Fibroblast of gingiva (primary cell): ENCODE measurements around the gene TMEM47.

Experiments
- DNase-seq: peaks from one replicate; pipeline ENCODE4 v3.0.0-alpha.2; 2011; ENCODE audit warnings: low read depth

TMEM47 gene

DNA sequence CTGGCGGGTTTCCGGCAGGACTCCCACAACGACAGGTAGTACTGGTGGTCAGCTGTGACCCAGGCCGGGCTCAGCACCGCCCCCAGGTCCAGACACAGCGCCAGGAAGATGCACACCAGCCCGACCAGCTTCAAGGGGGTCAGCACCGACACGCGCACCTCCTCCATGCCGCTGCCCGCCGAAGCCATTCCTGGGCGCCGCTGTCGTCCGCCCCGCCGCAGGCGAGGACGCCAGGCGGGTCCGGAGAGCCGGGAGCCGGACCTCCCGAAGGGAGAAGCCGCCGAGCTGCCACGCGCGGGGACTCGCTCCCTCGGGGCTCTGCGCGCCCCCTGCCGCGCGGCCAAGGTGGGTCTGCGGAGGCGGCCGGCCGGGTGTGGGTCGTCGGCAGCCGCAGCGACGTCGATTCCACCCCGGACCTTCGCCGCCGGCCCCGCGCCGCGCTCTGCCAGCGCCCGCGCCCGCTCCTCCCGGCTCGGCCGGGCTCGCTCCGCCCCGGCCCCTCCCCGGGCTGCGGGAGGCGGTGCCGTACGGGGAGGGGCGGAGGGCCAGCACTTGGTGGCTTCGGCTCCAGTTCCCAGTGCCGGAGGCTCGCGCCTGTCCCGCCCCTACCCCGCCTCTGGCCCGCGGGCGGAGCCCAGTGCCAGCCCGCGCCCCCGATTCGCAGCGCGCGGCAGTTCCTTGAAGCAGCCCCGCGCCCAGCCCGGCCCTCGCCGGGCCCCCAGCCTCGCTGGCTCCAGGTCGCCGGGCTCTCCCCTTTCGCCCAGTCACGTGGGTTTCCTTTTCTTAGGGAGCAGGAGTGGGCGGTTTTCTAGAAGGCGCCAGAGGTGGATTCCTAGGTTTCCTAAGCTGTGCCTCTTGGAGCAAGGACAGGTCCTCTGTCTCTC lies at the start of gene TMEM47:
TSS of gene TMEM47 (minus strand) at position 444 of the 884 bp plus-strand sequence. CDS start at position 188, 256 bp downstream.
- peak; percentile 84 for DNase-seq

GRCh38 chrX:34687095-34687494 lies 30.0 kb upstream of the TMEM47 start:
- no peak for DNase-seq

GRCh38 chrX:34659575-34659974 lies 2.5 kb upstream of the TMEM47 start:
- no peak for DNase-seq

DNA sequence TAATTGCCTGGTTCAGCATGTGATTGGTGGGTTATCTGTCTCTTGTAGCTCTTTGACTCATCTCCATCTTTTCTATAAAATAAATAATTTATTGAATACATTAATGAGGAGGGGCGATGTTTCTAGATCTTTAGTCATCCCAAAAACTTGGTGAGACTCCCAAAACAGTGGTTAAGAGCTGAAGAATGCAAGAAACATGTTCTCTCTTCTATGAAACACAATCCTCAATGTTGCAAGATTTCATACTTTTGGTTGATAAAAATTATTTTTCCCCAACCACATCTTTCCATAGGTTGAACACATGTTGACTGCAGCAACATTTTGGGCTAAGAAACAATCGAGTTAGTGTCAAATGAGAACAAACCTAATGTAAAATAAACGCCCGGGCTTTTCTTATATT lies 1.2 kb upstream of the TMEM47 start:
- peak; percentile 63 for DNase-seq

DNA sequence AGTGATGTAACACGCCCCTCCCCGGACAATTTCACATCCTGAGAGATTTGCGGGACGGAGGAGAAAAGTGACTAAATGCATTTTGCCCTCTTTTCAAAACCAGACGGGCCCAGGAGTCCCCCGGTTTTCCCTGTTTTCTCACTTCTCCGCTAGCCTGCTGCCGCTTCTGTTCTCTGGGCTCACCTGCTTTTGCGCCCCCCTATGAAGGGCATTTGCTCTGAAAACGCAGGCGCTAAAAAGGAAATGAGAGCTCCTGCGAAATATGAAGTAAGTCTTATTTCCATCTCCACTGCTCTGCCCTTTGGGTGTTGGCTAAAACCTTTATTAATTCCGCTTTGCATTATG lies 613 bp upstream of the TMEM47 start:
- DNase-seq: no peak

DNA sequence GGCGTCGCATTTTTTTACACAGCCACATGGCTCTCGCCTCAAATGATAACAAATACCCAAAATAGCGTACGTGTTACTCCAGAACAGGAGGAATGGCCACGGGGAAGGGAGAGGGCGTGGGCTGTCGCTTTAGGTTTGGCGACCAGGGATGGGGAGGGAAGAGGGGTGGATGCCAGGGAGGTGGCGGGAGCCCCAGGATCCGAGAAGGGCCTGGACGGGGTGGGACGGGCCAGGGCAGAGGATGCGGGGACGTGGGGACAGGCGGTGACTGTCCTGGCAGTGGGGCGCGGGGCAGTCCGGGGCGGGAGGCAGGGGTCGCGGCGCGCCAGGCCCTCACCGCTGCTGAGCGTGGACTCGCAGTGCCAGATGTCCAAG lies 631 bp downstream of the TMEM47 start:
- DNase-seq: no peak

DNA sequence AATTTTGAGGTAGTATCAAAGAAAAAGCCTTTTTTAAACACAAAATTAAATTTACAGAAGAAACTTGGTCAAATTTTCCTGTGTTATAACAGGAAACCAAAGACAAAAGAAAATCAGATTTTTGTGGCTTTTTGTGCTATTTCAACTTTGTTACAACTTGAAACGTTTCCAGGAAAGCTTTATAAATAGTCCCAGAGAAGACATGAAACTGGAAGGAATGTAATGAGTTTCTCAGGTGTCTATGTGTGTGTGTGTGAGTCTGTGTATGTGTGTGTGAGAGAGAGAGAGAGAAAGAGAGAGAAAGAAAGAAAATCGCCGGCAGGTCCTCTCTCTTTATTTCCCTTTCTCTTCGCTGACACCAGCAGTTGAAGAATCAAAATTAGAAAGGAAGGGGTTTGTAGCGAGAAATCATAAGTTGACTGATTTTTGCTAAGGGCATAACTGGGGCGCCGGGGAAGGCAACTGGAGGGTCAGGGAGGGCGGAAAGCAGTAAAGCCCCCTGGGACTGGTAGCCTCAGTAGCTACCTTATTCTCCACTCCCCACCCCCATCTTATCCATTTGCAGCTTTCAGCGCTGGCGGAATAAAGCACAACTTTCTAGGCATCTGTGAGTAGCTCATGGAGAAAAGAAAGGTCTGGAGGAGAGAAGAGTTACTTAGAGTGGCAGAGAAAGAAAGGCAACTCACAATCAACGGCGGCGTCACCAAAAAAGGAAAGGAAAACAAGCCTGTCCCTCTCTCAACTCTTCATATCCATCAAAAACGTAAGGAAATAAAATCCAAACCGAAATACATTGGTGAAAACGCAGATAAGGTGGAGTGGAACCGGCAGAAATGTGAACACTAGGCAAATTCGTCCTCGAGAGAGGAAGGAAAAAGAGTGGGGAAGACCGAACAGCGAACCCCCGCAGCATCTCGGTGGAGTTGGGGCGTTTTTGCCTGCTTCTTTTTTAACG lies 1.3 kb downstream of the TMEM47 start:
- no peak for DNase-seq

GRCh38 chrX:34654696-34655490 lies 2.2 kb downstream of the TMEM47 start:
- peak; percentile 36 for DNase-seq

DNA sequence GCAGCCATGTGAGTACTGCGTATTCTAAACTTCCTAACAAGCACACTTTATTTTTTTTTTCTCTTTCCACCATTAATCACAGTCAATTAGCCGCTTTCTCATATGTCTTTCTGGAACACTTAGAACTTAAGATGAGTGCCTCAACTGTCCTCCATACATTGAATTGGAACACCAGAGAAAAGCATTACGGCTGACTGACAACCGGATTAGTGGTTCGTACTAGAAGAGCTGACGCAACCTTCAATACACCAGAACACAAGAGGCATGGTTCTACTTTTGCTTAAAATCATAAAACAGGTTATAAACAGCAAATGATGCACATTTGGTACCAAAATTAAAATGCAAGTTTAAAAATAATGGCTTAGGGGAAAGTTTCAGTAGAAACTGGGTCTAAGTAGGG lies 3.3 kb downstream of the TMEM47 start:
- DNase-seq: no peak

GRCh38 chrX:34642849-34643248 lies 14.2 kb downstream of the TMEM47 start:
- DNase-seq: no peak

- peak; percentile 30 for DNase-seq
These were observed 19.0 kb downstream of the TMEM47 start for GRCh38 chrX:34638116-34638515.

DNA sequence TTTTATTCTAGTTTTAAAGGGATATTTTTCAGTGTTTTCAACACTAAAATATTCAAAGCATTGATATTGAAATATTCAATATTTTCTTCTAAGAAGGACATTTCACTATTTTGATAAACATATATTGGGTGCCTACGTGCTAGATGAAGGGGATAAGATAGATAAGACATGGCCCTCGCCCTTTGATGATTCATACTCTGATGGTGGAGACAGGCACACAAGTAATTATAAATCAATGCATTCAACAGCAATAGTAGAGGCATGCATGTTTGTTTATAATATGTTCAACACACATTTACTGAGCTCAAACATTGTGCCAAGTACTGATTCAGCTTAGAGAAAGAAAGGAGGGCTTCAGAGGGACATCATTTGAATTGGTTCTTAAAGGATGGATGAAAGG lies 22.7 kb downstream of the TMEM47 start:
- DNase-seq: no peak

GRCh38 chrX:34632384-34632783 lies 24.7 kb downstream of the TMEM47 start:
- DNase-seq: no peak

- DNase-seq: peak; percentile 14
These were observed 25.4 kb downstream of the TMEM47 start for GRCh38 chrX:34631479-34632220.

- DNase-seq: peak; percentile 68
These were observed 27.5 kb downstream of the TMEM47 start for GRCh38 chrX:34629572-34629971.

- DNase-seq: no peak
These were observed 32.7 kb downstream of the TMEM47 start for GRCh38 chrX:34624416-34624815.

GRCh38 chrX:34619920-34620319 lies 37.2 kb downstream of the TMEM47 start:
- DNase-seq: no peak

GRCh38 chrX:34612036-34612435 lies 45.0 kb downstream of the TMEM47 start:
- no peak for DNase-seq

GRCh38 chrX:34598362-34598761 lies 58.7 kb downstream of the TMEM47 start:
- DNase-seq: no peak

DNA sequence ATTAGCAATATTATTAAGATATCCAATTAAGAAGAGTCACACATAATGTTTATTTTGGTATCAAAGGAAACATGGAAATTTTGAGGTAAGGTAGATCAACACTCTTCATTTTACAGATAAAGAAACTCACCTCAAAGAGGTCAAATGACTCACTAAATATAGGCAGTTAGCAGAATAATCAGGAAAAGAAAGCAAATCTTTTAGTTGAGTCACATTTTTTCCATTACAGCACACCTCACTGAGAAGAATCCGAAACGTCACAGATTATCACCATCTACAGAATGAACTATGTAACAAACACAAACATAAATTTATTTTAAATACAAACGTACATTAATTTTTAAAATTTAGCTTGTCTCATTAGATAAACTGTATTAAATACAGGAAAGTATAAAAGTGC lies 70.1 kb downstream of the TMEM47 start:
- DNase-seq: no peak

GRCh38 chrX:34586346-34586911 lies 70.7 kb downstream of the TMEM47 start:
- no peak for DNase-seq
